Activated naive CD4-positive, alpha-beta T cell treated with anti-CD3 and anti-CD28 coated beads, Interleukin-2, amount 10 ng/mL, durations not matched to agents 7 days and 5 days (primary cell): ENCODE results near the gene CAB39L.

Experiments
- CTCF ChIA-PET: fragments of 350-600 bp; sonication (Branson Sonifier 250); formaldehyde crosslinking; loops from one replicate; lab custom pipeline; 2021; ENCODE audit warnings: antibody characterized with exemption; lab: Charles Lee
- DNase-seq: peaks from one replicate; pipeline ENCODE4 v3.0.0-alpha.2; 2020
- H3K27ac Mint-ChIP-seq: one replicate; pipeline ENCODE4 v1.8.0; 2021; ENCODE audit warnings: mild to moderate bottlenecking, moderate library complexity, mixed read lengths
- H3K27me3 Mint-ChIP-seq: one replicate; pipeline ENCODE4 v1.8.0; 2021; ENCODE audit warnings: mild to moderate bottlenecking, mixed read lengths
- H3K36me3 Mint-ChIP-seq: one replicate; pipeline ENCODE4 v1.8.0; 2021; ENCODE audit warnings: mixed read lengths
- H3K4me1 Mint-ChIP-seq: one replicate; pipeline ENCODE4 v1.8.0; 2021; ENCODE audit warnings: mixed read lengths
- H3K4me3 Mint-ChIP-seq: one replicate; pipeline ENCODE4 v1.8.0; 2021; ENCODE audit warnings: mild to moderate bottlenecking, moderate library complexity, mixed read lengths
- H3K9me3 Mint-ChIP-seq: one replicate; pipeline ENCODE4 v1.8.0; 2021; ENCODE audit warnings: mixed read lengths

Gene CAB39L

DNA sequence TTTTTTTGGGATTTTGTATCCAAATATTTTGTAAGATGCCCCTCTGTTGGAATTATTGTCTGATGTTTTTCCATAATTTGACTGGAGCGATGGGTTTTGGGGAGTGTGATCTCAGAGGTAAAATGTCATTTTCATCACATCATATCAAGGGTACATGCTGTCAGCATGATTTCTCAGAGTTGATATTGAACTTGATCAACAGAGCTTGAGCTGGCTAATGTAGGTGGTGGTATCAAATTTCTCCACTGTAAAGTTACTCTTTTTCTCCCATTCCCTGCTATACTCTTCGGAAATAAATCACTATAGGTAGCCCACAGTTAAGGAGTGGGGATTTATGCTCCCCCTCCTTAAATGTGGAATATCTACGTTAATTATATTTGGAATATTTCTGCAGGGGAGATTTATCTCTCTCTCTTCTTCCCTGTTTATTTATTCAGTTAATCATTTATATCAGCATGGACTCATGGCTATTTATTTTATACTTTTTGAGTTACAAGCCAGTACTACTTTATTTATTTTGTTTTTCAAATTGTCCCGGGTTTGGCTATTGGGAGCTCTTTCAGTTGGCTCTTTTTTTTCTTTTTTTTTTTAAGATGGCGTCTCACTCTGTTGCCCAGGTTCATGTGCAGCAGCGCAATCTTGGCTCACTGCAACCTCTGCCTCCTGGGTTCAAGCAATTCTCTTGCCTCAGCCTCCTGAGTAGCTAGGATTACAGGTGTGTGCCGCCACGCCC lies 9.0 kb upstream of the CAB39L start:
- no peaks in the 10 kb centered on the region for H3K27me3 Mint-ChIP-seq
- peaks cover 47% of the 10 kb centered on the region for H3K4me1 Mint-ChIP-seq
- no peaks in the 10 kb centered on the region for H3K9me3 Mint-ChIP-seq
- H3K36me3 Mint-ChIP-seq = peaks cover 34% of the 10 kb centered on the region
- H3K27ac Mint-ChIP-seq = peak overlapping the region; percentile 1
- CTCF ChIA-PET = interaction anchor here (0.6 to 0.7 kb wide), 2 partner anchors 10 to 166 kb away, joined by 4 read pairs; no protein-coding TSS in a partner anchor
- H3K4me3 Mint-ChIP-seq = no peak overlapping the region
- DNase-seq = no peak

DNA sequence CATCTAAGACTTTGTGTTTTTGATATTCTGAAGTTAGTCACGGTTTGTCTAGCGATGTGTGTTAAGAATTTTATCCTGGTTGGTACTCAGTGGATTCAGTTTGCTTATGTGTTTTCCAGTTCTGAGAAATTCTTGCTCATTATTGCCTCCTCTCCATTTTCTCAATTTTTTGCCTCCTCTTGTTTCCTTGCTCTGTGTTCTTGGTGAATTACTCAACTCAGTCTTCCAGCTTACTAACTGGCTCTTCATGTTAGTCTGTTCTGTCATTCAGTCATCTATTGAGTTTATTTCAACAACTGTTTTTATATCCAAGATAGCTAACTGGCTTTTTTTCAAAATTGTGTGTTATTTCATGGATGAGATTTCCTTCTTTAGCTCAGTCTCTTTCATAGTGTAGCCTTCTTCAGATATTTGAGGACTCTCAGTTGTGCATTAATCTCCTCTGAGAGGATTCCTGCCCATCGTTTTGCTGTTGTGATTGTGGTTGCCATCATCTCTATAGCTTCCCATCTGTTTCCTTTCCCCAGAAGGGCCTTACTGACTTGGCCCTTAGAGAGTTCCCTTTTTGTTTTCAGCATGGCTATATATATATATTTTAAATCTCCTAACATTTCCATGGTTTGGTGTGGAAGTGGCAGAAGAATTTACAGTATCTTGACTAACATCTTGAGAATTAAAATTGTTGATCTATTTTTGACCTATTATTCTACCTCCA lies 6.4 kb upstream of the CAB39L start:
- H3K36me3 Mint-ChIP-seq = peaks cover 35% of the 10 kb centered on the region
- CTCF ChIA-PET = no interaction called here
- no peak overlapping the region for H3K27ac Mint-ChIP-seq
- no peaks in the 10 kb centered on the region for H3K27me3 Mint-ChIP-seq
- H3K4me3 Mint-ChIP-seq = no peak overlapping the region
- H3K4me1 Mint-ChIP-seq = peaks cover 68% of the 10 kb centered on the region
- DNase-seq = no peak
- H3K9me3 Mint-ChIP-seq = no peaks in the 10 kb centered on the region

DNA sequence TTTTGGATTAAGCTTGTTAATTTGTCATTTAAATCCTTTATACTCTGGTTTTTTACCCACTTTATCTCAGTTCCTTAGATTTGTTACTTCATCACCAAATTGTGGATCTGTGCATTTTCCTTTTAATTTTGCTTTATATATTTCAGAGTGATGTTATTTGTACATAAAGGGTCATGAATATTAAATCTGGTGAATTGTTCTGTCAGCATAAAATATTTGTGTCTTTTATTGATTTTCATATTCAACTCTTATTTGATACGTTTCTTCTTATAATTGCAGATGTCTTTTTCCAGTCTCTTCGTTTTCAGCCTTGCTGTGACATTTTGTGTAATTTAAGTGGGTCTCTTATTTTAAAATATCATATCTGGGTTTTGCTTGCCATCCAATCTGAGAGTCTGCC lies 4.9 kb upstream of the CAB39L start:
- Mint-ChIP-seq H3K27me3 (no peaks in the 10 kb centered on the region), H3K27ac (no peak overlapping the region), H3K4me3 (no peak overlapping the region), H3K36me3 (peaks cover 31% of the 10 kb centered on the region), H3K9me3 (no peaks in the 10 kb centered on the region), H3K4me1 (peaks cover 60% of the 10 kb centered on the region)
- no peak for DNase-seq
- CTCF ChIA-PET = no interaction called here

DNA sequence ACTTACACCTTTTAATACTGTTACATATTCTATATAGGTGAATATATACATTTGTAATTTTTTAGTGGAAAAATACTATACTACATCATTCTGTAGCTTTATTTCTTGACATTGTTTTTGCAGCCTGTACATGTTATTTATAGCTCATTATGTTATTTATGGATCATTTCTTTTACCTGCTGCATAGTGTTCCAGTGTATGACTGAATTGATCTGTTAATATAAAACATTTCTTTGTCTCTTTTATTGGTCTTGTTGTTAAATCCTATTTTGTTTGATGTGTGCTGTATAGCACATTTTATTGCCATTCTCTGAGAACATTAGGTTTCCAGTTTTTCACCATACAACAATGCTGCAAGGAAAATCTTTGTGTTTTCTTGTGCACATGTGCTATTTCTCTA lies 2.6 kb upstream of the CAB39L start:
- H3K4me3 Mint-ChIP-seq = peak overlapping the region; percentile 63
- CTCF ChIA-PET = interaction anchor here (0.7 to 1.6 kb wide), 3 partner anchors 13 to 160 kb away, joined by 3 to 4 read pairs (median 3); no protein-coding TSS in a partner anchor
- H3K4me1 Mint-ChIP-seq = peaks cover 64% of the 10 kb centered on the region
- no peaks in the 10 kb centered on the region for H3K9me3 Mint-ChIP-seq
- DNase-seq = no peak
- peak overlapping the region; percentile 83 for H3K27ac Mint-ChIP-seq
- H3K27me3 Mint-ChIP-seq = no peaks in the 10 kb centered on the region
- H3K36me3 Mint-ChIP-seq = peaks cover 25% of the 10 kb centered on the region

DNA sequence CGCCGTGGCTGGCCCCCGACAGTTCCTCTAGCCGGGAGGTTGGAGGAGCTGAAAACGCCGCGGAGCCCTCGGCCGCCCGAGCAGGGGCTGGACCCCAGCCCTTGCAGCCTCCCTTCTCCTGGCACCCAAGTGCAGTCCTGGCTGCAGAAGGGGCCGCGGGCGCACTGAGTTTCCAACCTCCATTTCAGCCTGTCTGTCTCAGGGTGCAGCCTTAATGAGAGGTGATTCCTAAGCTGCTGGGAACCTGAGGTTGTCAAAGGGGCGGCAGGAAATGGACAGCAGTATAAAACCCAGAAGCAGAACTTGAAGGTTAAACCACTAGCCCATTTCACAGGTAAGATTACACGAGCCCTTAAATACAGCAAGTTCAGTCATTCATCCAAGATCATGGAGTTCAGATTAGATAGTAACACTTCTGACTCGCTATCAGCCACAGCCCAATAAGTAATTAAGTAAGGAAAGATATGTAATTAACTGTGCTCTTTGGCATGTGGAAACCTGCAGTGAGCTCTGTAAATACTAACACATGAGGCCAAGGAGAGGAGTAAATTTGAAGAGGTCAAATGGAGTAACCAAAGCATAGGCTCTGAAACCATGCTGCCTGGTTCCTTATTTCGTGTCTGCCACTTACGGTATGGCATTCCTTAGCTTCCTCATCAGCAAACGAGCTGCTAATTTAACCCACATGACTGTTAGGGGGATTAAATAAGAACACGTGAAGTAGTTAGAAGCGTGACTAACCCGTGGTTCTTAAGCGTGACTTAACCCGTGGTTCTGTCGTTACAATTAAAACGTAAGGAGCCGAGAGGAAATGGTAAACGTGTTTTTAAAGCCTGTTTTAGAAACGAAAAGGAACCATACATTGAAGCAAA lies 896 bp upstream of the CAB39L start:
- CTCF ChIA-PET = interaction anchor here (0.7 to 1.6 kb wide), 3 partner anchors 10 to 164 kb away, joined by 3 to 4 read pairs (median 4); no protein-coding TSS in a partner anchor
- peak; percentile 27 for DNase-seq
- H3K4me1 Mint-ChIP-seq = peaks cover 58% of the 10 kb centered on the region

DNA sequence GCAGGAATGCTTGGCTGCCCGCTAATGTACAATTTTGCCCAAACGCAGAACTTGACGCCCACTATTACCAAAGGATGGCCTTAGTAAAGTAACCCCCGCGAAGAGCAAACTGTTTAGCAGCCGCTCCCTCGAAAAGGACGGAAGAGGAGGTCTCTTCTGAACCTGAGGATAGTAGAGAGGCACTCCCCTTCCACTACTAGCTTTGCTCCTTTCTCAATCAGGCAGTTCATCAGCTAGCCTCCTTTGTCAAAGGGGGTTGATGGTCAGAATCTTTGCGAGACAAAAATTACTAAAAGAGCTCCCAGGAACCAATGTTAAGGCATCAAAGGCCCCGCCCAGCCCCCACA lies 534 bp downstream of the CAB39L start:
- Mint-ChIP-seq H3K27ac (peak overlapping the region; percentile 98), H3K4me3 (peak overlapping the region; percentile 91), H3K27me3 (no peaks in the 10 kb centered on the region), H3K4me1 (peaks cover 45% of the 10 kb centered on the region), H3K9me3 (no peaks in the 10 kb centered on the region), H3K36me3 (peaks cover 9% of the 10 kb centered on the region)
- CTCF ChIA-PET = interaction anchor here (0.6 to 1.1 kb wide), 3 partner anchors 9 to 164 kb away, joined by 3 to 4 read pairs (median 3); no protein-coding TSS in a partner anchor
- no peak for DNase-seq

More for the DNA sequence above, 896 bp upstream of the CAB39L start:
- H3K36me3 Mint-ChIP-seq = peaks cover 20% of the 10 kb centered on the region
- peak overlapping the region; percentile 91 for H3K4me3 Mint-ChIP-seq
- H3K27me3 Mint-ChIP-seq = no peaks in the 10 kb centered on the region
- peak overlapping the region; percentile 98 for H3K27ac Mint-ChIP-seq
- no peaks in the 10 kb centered on the region for H3K9me3 Mint-ChIP-seq

DNA sequence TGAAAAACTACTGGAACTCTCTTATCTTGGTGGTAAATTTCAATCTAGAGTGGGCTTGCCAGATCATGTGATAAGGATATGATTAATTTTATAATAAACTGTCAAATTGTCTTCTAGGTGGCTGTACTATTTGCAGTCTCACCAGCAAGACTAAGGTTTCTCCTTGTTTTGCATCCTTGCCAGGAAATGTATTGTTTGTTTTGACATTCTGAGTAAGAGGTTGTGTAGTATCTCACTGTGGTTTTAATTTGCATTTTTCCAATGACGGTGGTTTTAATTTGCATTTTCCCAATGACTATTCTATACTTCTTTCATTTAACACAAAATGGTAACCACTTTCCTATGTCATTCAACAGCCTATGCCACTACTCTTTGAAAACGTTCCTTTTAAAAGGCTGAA lies 2.0 kb downstream of the CAB39L start:
- H3K27ac Mint-ChIP-seq = no peak overlapping the region
- H3K4me1 Mint-ChIP-seq = peaks cover 33% of the 10 kb centered on the region
- no peaks in the 10 kb centered on the region for H3K9me3 Mint-ChIP-seq
- H3K27me3 Mint-ChIP-seq = no peaks in the 10 kb centered on the region
- DNase-seq = no peak
- H3K36me3 Mint-ChIP-seq = peaks cover 9% of the 10 kb centered on the region
- CTCF ChIA-PET = no interaction called here
- H3K4me3 Mint-ChIP-seq = no peak overlapping the region

DNA sequence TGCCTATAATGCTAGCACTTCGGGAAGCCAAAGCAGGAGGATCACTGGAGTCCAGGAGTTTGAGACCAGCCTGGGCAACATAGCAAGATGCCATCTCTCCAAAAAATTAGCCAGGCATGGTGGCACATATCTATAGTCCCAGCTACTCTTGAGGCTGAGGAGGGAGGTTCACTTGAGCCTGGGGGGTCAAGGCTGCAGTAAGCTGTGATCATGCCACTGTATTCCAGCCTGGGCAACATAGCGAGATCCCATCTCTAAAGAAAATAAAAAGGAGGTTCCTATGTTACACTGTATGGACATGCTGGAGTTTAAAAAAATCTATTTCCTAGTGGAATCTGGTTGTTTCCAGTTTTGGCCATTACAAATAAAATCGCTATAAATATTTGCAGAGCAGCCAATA lies 2.6 kb downstream of the CAB39L start:
- Mint-ChIP-seq H3K9me3 (no peaks in the 10 kb centered on the region), H3K4me3 (no peak overlapping the region), H3K4me1 (peaks cover 28% of the 10 kb centered on the region), H3K27me3 (no peaks in the 10 kb centered on the region), H3K36me3 (peaks cover 9% of the 10 kb centered on the region), H3K27ac (no peak overlapping the region)
- CTCF ChIA-PET = no interaction called here
- DNase-seq = no peak

DNA sequence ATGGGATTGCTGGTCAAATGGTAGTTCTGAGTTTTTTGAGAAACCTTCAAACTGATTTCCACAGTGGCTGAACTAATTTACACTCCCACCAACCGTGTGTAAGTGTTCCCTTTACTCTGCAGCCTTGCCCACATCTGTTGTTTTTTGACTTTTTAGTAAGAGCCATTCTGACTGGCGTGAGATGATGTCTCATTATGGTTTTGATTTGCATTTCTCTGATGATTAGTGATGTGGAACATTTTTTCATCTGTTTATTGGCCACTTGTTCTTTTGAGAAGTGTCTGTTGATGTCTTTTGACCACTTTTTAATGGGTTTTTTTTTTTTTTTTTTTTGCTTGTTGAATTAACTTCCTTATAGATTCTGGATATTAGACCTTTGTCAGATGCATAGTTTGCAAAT lies 4.3 kb downstream of the CAB39L start:
- Mint-ChIP-seq H3K4me1 (peaks cover 16% of the 10 kb centered on the region), H3K36me3 (peaks cover 7% of the 10 kb centered on the region), H3K4me3 (no peak overlapping the region), H3K27me3 (no peaks in the 10 kb centered on the region), H3K27ac (no peak overlapping the region), H3K9me3 (no peaks in the 10 kb centered on the region)
- DNase-seq = no peak
- CTCF ChIA-PET = no interaction called here

DNA sequence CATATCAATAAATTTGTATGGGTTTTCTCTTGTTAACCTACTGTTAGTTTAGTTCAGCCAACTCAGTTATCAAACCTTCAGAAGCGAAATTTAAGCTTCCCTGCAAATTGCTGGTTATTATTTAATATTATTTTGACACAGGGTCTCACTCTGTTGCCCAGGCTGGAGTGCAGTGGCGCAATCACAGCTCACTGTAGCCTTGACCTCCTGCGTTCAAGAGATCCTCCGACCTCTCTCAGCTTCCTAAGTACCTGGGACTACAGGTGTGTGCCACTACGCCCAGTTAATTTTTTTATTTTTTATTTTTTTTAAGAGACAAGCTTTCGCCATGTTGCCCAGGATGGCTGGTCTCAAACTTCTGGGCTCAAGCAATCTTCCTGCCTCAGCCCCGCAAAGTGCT lies 6.2 kb downstream of the CAB39L start:
- CTCF ChIA-PET = interaction anchor here (0.6 kb wide), 1 partner anchor 66 kb away, joined by 3 read pairs; no protein-coding TSS in a partner anchor
- no peak overlapping the region for H3K4me3 Mint-ChIP-seq
- H3K36me3 Mint-ChIP-seq = peaks cover 2% of the 10 kb centered on the region
- no peak overlapping the region for H3K27ac Mint-ChIP-seq
- H3K27me3 Mint-ChIP-seq = no peaks in the 10 kb centered on the region
- DNase-seq = no peak
- no peaks in the 10 kb centered on the region for H3K9me3 Mint-ChIP-seq
- peaks cover 6% of the 10 kb centered on the region for H3K4me1 Mint-ChIP-seq

DNA sequence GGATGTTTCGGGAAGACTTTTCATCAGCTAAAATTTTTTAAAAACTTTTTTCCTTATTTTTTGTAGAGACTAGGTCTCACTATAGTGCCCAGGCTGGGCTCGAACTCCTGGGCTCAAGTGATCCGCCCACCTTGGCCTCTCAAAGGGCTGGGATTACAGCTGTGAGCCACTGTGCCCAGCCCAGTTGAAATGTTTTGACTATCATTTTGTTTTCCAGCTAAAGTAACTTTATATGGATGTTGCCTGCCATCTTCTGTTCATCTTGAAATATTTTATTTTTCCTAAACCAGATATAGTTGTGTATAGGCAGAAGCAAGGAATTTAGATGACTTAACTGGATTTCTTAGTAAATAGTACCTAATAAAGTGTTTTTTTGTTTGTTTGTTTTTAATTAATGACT lies 7.0 kb downstream of the CAB39L start:
- Mint-ChIP-seq H3K4me1 (no peaks in the 10 kb centered on the region), H3K4me3 (no peak overlapping the region), H3K27ac (no peak overlapping the region), H3K36me3 (peaks cover 1% of the 10 kb centered on the region), H3K27me3 (no peaks in the 10 kb centered on the region), H3K9me3 (no peaks in the 10 kb centered on the region)
- no peak for DNase-seq
- CTCF ChIA-PET = interaction anchor here (0.8 kb wide), 1 partner anchor 191 kb away, joined by 3 read pairs; no protein-coding TSS in a partner anchor

DNA sequence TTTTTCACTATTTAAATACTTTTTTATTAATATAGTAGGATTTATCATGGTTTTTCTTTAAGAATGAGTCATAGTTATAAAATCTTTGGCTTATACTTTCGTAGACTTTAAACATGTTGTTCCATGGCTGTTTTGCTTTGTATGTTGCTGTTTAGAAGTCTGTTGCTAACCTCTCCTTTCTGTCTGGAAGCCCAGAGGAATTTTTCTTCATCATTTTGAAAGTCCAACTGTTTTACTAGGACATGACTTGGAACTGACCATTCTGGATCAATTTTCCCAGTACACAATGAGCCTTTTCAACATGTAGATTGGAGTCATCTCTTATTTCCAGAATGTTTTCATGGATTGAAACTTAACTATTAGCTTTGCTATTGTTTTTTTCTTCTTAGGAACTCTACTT lies 7.9 kb downstream of the CAB39L start:
- no peak for DNase-seq
- H3K27me3 Mint-ChIP-seq = no peaks in the 10 kb centered on the region
- no peaks in the 10 kb centered on the region for H3K4me1 Mint-ChIP-seq
- H3K36me3 Mint-ChIP-seq = no peaks in the 10 kb centered on the region
- no peaks in the 10 kb centered on the region for H3K9me3 Mint-ChIP-seq
- CTCF ChIA-PET = no interaction called here
- H3K4me3 Mint-ChIP-seq = no peak overlapping the region
- no peak overlapping the region for H3K27ac Mint-ChIP-seq

DNA sequence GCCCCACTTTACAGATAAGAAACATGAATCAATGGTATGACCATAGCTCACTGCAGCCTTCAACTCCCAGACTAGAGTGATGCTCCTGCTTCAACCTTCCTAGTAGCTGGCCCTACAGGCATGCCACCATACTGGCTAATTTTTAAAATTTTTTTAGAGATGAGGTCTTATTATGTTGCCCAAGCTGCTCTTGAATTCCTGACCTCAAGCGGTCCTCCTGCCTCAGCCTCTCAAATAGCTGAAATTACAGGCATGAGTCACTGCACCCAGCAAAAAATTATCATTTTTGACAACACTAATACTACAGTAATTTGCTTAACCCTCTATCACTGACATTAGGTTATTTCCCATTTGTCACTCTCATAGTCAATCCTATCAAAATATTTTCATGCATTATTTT lies 14.7 kb downstream of the CAB39L start:
- CTCF ChIA-PET = interaction anchor here (1.7 kb wide), 1 partner anchor 175 kb away, joined by 3 read pairs; no protein-coding TSS in a partner anchor
- no peak for DNase-seq

More for the DNA sequence above, 14.7 kb downstream of the CAB39L start:
- H3K9me3 Mint-ChIP-seq = no peaks in the 10 kb centered on the region
- H3K4me1 Mint-ChIP-seq = no peaks in the 10 kb centered on the region
- no peak overlapping the region for H3K4me3 Mint-ChIP-seq
- no peak overlapping the region for H3K27ac Mint-ChIP-seq
- no peaks in the 10 kb centered on the region for H3K27me3 Mint-ChIP-seq
- no peaks in the 10 kb centered on the region for H3K36me3 Mint-ChIP-seq
